H1 (cell line): ENCODE results near the gene ZNF23. TPM values are rescaled to one million over a fixed set of nuclear protein-coding genes. Genes with fewer than 3 reads are reported as not detected.

Experiments used
- CTCF ChIA-PET: fragments of 300-600 bp; sonication (Branson Sonifier 250); formaldehyde crosslinking; loops from one replicate; lab custom pipeline; 2021; ENCODE audit not compliant: partially characterized antibody; lab: Charles Lee
- POLR2A ChIA-PET: fragments of 300-600 bp; sonication (Branson Sonifier 250); formaldehyde crosslinking; loops from one replicate; lab custom pipeline; 2021; ENCODE audit warnings: inconsistent platforms; ENCODE audit not compliant: partially characterized antibody; lab: Charles Lee
- DNase-seq, 2 experiments: peaks; one replicate each; pipeline versions ENCODE4 v3.0.0 to v3.0.0-alpha.2; 2010 to 2022; ENCODE audit warnings: low spot score in 2 of 2, low read depth in 1 of 2, mixed read lengths in 1 of 2
- FAIRE-seq: peaks from 2 replicates; lab custom pipeline; 2011; peaks lifted over from hg19 to GRCh38; lab: Jason Lieb, UNC
- H2AFZ ChIP-seq: 2 replicates; pipeline ENCODE4 v1.8.1; 2012; ENCODE audit warnings: low read length, inconsistent platforms
- H2AK5ac ChIP-seq: 2 replicates; pipeline ENCODE4 v1.6.1; 2013; ENCODE audit warnings: low read depth, low read length
- H2BK120ac ChIP-seq: replicated peaks from 2 replicates; pipeline ENCODE3; 2013; ENCODE audit warnings: low read depth, low read length, inconsistent platforms
- H2BK12ac ChIP-seq: 2 replicates; pipeline ENCODE4 v1.6.1; 2013; ENCODE audit warnings: low read depth, low read length
- H2BK15ac ChIP-seq: 2 replicates; pipeline ENCODE4 v1.6.1; 2013; ENCODE audit warnings: low read length
- H2BK20ac ChIP-seq: 2 replicates; pipeline ENCODE4 v1.6.1; 2013; ENCODE audit warnings: low read length
- H2BK5ac ChIP-seq: 2 replicates; pipeline ENCODE4 v1.6.1; 2013; ENCODE audit warnings: low read depth, low read length
- H3K14ac ChIP-seq: 2 replicates; pipeline ENCODE4 v1.6.1; 2013; ENCODE audit warnings: inconsistent platforms; ENCODE audit not compliant: insufficient read length
- H3K18ac ChIP-seq: 2 replicates; pipeline ENCODE4 v1.6.1; 2013; ENCODE audit warnings: low read length; ENCODE audit errors: extremely low read depth
- H3K23ac ChIP-seq: 2 replicates; pipeline ENCODE4 v1.6.1; 2013; ENCODE audit warnings: inconsistent platforms; ENCODE audit not compliant: insufficient read length
- H3K23me2 ChIP-seq: 2 replicates; pipeline ENCODE4 v1.6.1; 2013; ENCODE audit warnings: low read depth, low read length
- H3K27ac ChIP-seq: 2 replicates; pipeline ENCODE4 v1.6.1; 2011; ENCODE audit warnings: low read depth, low read length, inconsistent platforms
- H3K27me3 ChIP-seq, 4 experiments: replicated peaks in 1 of 4; 1 replicate in 1 of 4; 2 replicates in 3 of 4; pipeline versions ENCODE4 v1.6.1 to v1.8.1; 2011 to 2013; ENCODE audit warnings: low read length in 3 of 4, mild to moderate bottlenecking in 3 of 4, inconsistent platforms in 2 of 4, mixed read lengths in 2 of 4, moderate library complexity in 1 of 4; ENCODE audit not compliant: control insufficient read depth in 3 of 4, insufficient read depth in 3 of 4; ENCODE audit errors: extremely low read depth in 1 of 4
- H3K36me3 ChIP-seq, 4 experiments: 2 replicates each; pipeline versions ENCODE4 v1.6.1 to v1.8.1; 2011 to 2013; ENCODE audit warnings: mild to moderate bottlenecking in 4 of 4, low read length in 3 of 4, moderate library complexity in 2 of 4, control low read depth in 1 of 4, inconsistent platforms in 1 of 4; ENCODE audit not compliant: insufficient read depth in 4 of 4, control insufficient read depth in 2 of 4
- H3K4ac ChIP-seq: replicated peaks from 2 replicates; pipeline ENCODE3; 2013; ENCODE audit warnings: low read length, low read depth, mixed read lengths, inconsistent platforms; ENCODE audit not compliant: insufficient read length
- H3K4me1 ChIP-seq, 4 experiments: replicated peaks in 1 of 4; 1 replicate in 1 of 4; 2 replicates in 3 of 4; pipeline versions ENCODE4 v1.6.1 to v1.8.1; 2011 to 2013; ENCODE audit warnings: low read length in 3 of 4, inconsistent platforms in 2 of 4, mixed read lengths in 1 of 4; ENCODE audit not compliant: insufficient read depth in 4 of 4, control insufficient read depth in 3 of 4
- H3K4me2 ChIP-seq, 2 experiments: 2 replicates each; pipeline versions ENCODE4 v1.6.1 to v1.8.1; 2011 to 2013; ENCODE audit warnings: low read depth in 2 of 2, low read length in 2 of 2, control low read depth in 1 of 2, inconsistent platforms in 1 of 2, mild to moderate bottlenecking in 1 of 2; ENCODE audit not compliant: insufficient read depth in 1 of 2
- H3K4me3 ChIP-seq, 4 experiments: fragments of 200-600, 300-600 bp in 1 of 4; sonication (generic), shearing (Covaris generic), sonication (Bioruptor Twin) in 1 of 4; 2 replicates each; pipeline versions ENCODE4 v1.5.1 to v1.8.1; 2011 to 2016; ENCODE audit warnings: low read length in 4 of 4, low read depth in 3 of 4, control low read depth in 2 of 4, inconsistent platforms in 2 of 4, mild to moderate bottlenecking in 2 of 4, mixed read lengths in 1 of 4, moderate library complexity in 1 of 4; ENCODE audit not compliant: insufficient read depth in 2 of 4; ENCODE audit errors: extremely low read depth in 1 of 4
- H3K56ac ChIP-seq: replicated peaks from 2 replicates; pipeline ENCODE3; 2013; ENCODE audit warnings: low read depth, mild to moderate bottlenecking, mixed read lengths, low read length, inconsistent platforms; ENCODE audit not compliant: insufficient read length
- H3K79me1 ChIP-seq: 2 replicates; pipeline ENCODE4 v1.6.1; 2013; ENCODE audit warnings: low read depth, low read length, control low read depth
- H3K79me2 ChIP-seq, 2 experiments: 2 replicates each; pipeline versions ENCODE4 v1.6.1 to v1.8.1; 2012 to 2013; ENCODE audit warnings: low read length in 2 of 2, mild to moderate bottlenecking in 2 of 2, inconsistent platforms in 1 of 2; ENCODE audit not compliant: insufficient read depth in 2 of 2, control insufficient read depth in 1 of 2
- H3K9ac ChIP-seq, 4 experiments: replicated peaks in 1 of 4; 1 replicate in 1 of 4; 2 replicates in 3 of 4; pipeline versions ENCODE4 v1.6.1 to v1.8.1; 2011 to 2013; ENCODE audit warnings: low read depth in 3 of 4, low read length in 3 of 4, control low read depth in 2 of 4, mild to moderate bottlenecking in 2 of 4, moderate library complexity in 2 of 4, inconsistent platforms in 1 of 4; ENCODE audit errors: extremely low read depth in 1 of 4
- H3K9me3 ChIP-seq, 2 experiments: 2 replicates each; pipeline versions ENCODE4 v1.6.1 to v1.8.1; 2012 to 2013; ENCODE audit warnings: mild to moderate bottlenecking in 2 of 2, moderate library complexity in 2 of 2, control low read depth in 1 of 2, inconsistent platforms in 1 of 2, low read depth in 1 of 2, low read length in 1 of 2, mixed read lengths in 1 of 2; ENCODE audit not compliant: insufficient read depth in 2 of 2
- H4K20me1 ChIP-seq, 2 experiments: replicated peaks in 1 of 2; 2 replicates each; pipeline versions ENCODE3 to v1.8.1; 2011 to 2013; ENCODE audit warnings: inconsistent platforms in 2 of 2, low read length in 2 of 2, mild to moderate bottlenecking in 1 of 2; ENCODE audit not compliant: insufficient read depth in 2 of 2, control insufficient read depth in 1 of 2
- H4K5ac ChIP-seq: 2 replicates; pipeline ENCODE4 v1.6.1; 2013; ENCODE audit warnings: low read length, low read depth, mixed read lengths, inconsistent platforms; ENCODE audit not compliant: insufficient read length
- H4K8ac ChIP-seq: 2 replicates; pipeline ENCODE4 v1.8.0; 2013; ENCODE audit warnings: mild to moderate bottlenecking, moderate library complexity, low read length, inconsistent platforms; ENCODE audit not compliant: insufficient read depth; ENCODE audit errors: extremely low read depth
- H4K91ac ChIP-seq: replicated peaks from 2 replicates; pipeline ENCODE3; 2013; ENCODE audit warnings: low read length, mixed read lengths, inconsistent platforms; ENCODE audit not compliant: insufficient read length
- BCL11A ChIP-seq, 2 experiments: IDR thresholded peaks; one replicate each; pipeline ENCODE4 v1.6.1; 2011; ENCODE audit warnings: low read depth in 2 of 2, low read length in 2 of 2, mild to moderate bottlenecking in 2 of 2
- CTBP2 ChIP-seq: IDR thresholded peaks from 2 replicates; pipeline ENCODE4 v1.7.0; 2011; ENCODE audit warnings: borderline replicate concordance, mild to moderate bottlenecking, moderate library complexity, mixed read lengths, low read length; ENCODE audit not compliant: insufficient read depth, insufficient read length
- GABPA ChIP-seq: IDR thresholded peaks from 2 replicates; pipeline ENCODE4 v1.6.1; 2011; ENCODE audit warnings: mild to moderate bottlenecking, low read length, moderate library complexity, borderline replicate concordance; ENCODE audit not compliant: insufficient read depth
- JUND ChIP-seq: IDR thresholded peaks from 2 replicates; pipeline ENCODE4 v1.6.1; 2011; ENCODE audit warnings: mild to moderate bottlenecking, improper control_type of control experiment, low read length
- NANOG ChIP-seq: IDR thresholded peaks from 2 replicates; pipeline ENCODE4 v1.6.1; 2011; ENCODE audit warnings: low read length, low read depth, mild to moderate bottlenecking, inconsistent platforms; ENCODE audit not compliant: insufficient read depth, poor library complexity, severe bottlenecking
- PHF8 ChIP-seq: fragments of 200-600 bp; sonication (generic); conservative IDR thresholded peaks from 2 replicates; pipeline ENCODE4 v1.7.1; 2012; ENCODE audit warnings: low read depth, mild to moderate bottlenecking, inconsistent platforms, low read length, moderate library complexity
- TAF7 ChIP-seq: optimal IDR thresholded peaks from 2 replicates; pipeline ENCODE3; 2011; ENCODE audit warnings: low read depth, mild to moderate bottlenecking, inconsistent platforms, low read length, moderate library complexity, borderline replicate concordance
- WGBS, 2 experiments: shearing (Covaris generic) in 1 of 2; methylation state at CpG; one replicate each; pipeline versions ENCODE4 v1.1.6 to v1.1.7; 2013 to 2015; ENCODE audit warnings: low lambda C conversion rate in 2 of 2, mixed read lengths in 2 of 2, inconsistent platforms in 1 of 2, low coverage in 1 of 2, missing lambda C conversion rate in 1 of 2; ENCODE audit not compliant: insufficient replicate concordance in 2 of 2, insufficient coverage in 1 of 2, insufficient read length in 1 of 2; ENCODE audit errors: extremely low coverage in 1 of 2, missing lambda C conversion rate in 1 of 2; 5-methylcytosine and 5-hydroxymethylcytosine counted together
- polyA plus RNA-seq, 7 experiments: library from polyadenylated mRNA; depleted of rRNA in 3 of 7; stranded (reverse) in 5 of 7; unstranded in 2 of 7; fragments of >200 nt in 5 of 7; fragments of 200-250 nt in 2 of 7; gene quantifications; 1 replicate in 5 of 7; 2 replicates in 1 of 7; 4 replicates in 1 of 7; pipeline versions ENCODE4 v1.2.1 to v1.2.3, GENCODE V29; 2011 to 2013; ENCODE audit warnings: missing spikeins in 2 of 7, mixed read lengths in 2 of 7
- total RNA-seq: library from RNA; stranded (reverse); fragmentation: NEBNext Ultra II Directional; extraction: Animal tissue kit (Norgen Biotek cat#: 25700); gene quantifications from 2 replicates; pipeline ENCODE4 v1.2.1, GENCODE V29; 2021

The ZNF23 gene
- total and polyA plus RNA-seq, 2 of the 8 experiments (the other 6 are each of a cell fraction or from before 2014, with no cell fraction given): 2.4 to 10.2 TPM

GRCh38 chr16:71473891-71474290 is 11.8 kb upstream of the ZNF23 start:
- ChIA-PET CTCF (interaction anchor here (1.1 to 1.8 kb wide), 5 partner anchors 10 to 69 kb away, joined by 3 to 6 read pairs (median 4); no protein-coding TSS in a partner anchor), POLR2A (interaction anchor here (1.1 kb wide), 2 partner anchors 10 to 12 kb away, joined by 3 to 5 read pairs; partner anchors contain the start of gene ZNF23)
- Histone ChIP-seq H3K79me2 (no peaks in the 10 kb centered on the region), H3K79me1 (no peaks in the 10 kb centered on the region; the same call in 1 of the 2 replicates), H4K8ac (no peak overlapping the region), H4K91ac (no peak overlapping the region), H3K9ac (no peak overlapping the region), H4K20me1 (peaks cover 0 to 2% of the 10 kb centered on the region in 2 experiments), H3K23me2 (no peaks in the 10 kb centered on the region), H4K5ac (no peak overlapping the region), H2AK5ac (no peak overlapping the region), H2BK15ac (no peak overlapping the region), H3K4me3 (no peak overlapping the region), H2AFZ (no peak overlapping the region), H3K4me2 (no peak overlapping the region), H3K4ac (no peak overlapping the region), H3K56ac (no peak overlapping the region), H3K23ac (no peak overlapping the region), H3K4me1 (no peaks in the 10 kb centered on the region), H3K27me3 (no peaks in the 10 kb centered on the region), H2BK20ac (no peak overlapping the region), H3K27ac (no peak overlapping the region), H3K18ac (no peak overlapping the region), H3K14ac (no peak overlapping the region), H2BK5ac (no peak overlapping the region), H3K36me3 (peaks cover 0 to 2% (median 2%) of the 10 kb centered on the region in 4 experiments; a peak in 2 of 8 replicates), H3K9me3 (no peaks in the 10 kb centered on the region), H2BK12ac (no peak overlapping the region), H2BK120ac (no peak overlapping the region)
- DNase-seq (no peak), FAIRE-seq (no peak)
- no peak for TF ChIP-seq TAF7
- no peak for TF ChIP-seq JUND
- TF ChIP-seq PHF8: no peak
- no peak for TF ChIP-seq GABPA
- no peak for TF ChIP-seq CTBP2
- no peak for TF ChIP-seq NANOG
- TF ChIP-seq BCL11A (IDR thresholded peaks at IDR 0.05; ENCODE audit: low read depth in 2 of 2, low read length in 2 of 2): no peak
- WGBS, 2 experiments: 95% methylated on average over 5 of the region's 5 CpGs; no CpG with 5 or more reads in 1 of the 2 experiments
